Lower leg skin (tissue), 3 donors: ENCODE results near the gene GDPD3.

Source experiments
- POLR2A ChIP-seq, 2 donors: fragments of 450-650 bp; IDR thresholded peaks; one replicate each; pipeline ENCODE4 v1.6.1; 2016 to 2017; ENCODE audit warnings: antibody characterized with exemption in 2 of 2, mild to moderate bottlenecking in 1 of 2, moderate library complexity in 1 of 2
- TF ChIP-seq, protein P1 (sequence below), 3 donors: fragments of 450-650 bp; IDR thresholded peaks; one replicate each; pipeline ENCODE4 v1.5.1; 2016; ENCODE audit warnings: antibody characterized with exemption in 3 of 3, mild to moderate bottlenecking in 3 of 3, moderate library complexity in 2 of 3

DNA sequence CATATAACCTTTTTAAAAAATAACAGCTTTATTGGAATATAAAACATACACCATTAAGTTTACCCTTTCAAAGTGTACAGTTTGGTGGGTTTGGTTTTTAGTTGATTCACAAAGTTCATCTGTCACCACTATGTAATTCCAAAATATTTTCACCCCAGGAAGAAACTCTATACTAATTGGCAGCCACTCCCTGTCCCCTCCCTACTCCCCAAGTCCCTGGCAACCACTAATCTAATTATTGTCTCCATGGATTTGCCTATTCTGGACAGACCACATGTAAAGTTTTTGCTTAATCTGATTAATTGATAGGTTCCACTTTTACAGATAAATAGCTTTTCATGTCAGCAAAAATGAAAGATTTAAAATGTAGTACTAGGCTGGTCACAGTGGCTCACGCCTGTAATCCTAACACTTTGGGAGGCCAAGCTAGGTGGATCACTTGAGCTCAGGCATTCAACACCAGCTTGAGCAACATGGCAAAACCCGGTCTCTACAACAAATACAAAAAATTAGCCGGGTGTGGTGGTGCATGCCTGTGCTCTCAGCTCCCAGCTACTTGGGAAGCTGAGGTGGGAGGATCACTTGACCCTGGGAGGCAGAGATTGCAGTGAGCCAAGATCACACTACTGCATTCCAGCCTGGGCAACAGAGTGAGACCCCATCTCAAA, 34.6 kb upstream of the GDPD3 start:
- TF ChIP-seq POLR2A (IDR thresholded peaks at IDR 0.05), result no peak
- TF ChIP-seq, protein P1, sequence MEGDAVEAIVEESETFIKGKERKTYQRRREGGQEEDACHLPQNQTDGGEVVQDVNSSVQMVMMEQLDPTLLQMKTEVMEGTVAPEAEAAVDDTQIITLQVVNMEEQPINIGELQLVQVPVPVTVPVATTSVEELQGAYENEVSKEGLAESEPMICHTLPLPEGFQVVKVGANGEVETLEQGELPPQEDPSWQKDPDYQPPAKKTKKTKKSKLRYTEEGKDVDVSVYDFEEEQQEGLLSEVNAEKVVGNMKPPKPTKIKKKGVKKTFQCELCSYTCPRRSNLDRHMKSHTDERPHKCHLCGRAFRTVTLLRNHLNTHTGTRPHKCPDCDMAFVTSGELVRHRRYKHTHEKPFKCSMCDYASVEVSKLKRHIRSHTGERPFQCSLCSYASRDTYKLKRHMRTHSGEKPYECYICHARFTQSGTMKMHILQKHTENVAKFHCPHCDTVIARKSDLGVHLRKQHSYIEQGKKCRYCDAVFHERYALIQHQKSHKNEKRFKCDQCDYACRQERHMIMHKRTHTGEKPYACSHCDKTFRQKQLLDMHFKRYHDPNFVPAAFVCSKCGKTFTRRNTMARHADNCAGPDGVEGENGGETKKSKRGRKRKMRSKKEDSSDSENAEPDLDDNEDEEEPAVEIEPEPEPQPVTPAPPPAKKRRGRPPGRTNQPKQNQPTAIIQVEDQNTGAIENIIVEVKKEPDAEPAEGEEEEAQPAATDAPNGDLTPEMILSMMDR (IDR thresholded peaks at IDR 0.05), result no peak
